ENCODE measurements around the gene ZFYVE9.
"Not testable (repeated sequence)": the region's sequence is repeated elsewhere in the genome, so short reads cannot be mapped to it uniquely, and the experiment has no call there.

ZFYVE9 gene

GRCh38 chr1:52179073-52179472 lies 37.2 kb downstream of the ZFYVE9 start:
- DNase-seq (ENCODE audit: low read depth), result no peak

GRCh38 chr1:52180176-52180575 lies 38.3 kb downstream of the ZFYVE9 start:
- DNase-seq (ENCODE audit: low read depth), result no peak
- H3K9ac ChIP-seq (ENCODE audit: low read length), result no peak overlapping the region
- H3K9me3 ChIP-seq (ENCODE audit: control insufficient read depth, low read length), result no peaks in the 10 kb centered on the region
- H3K27me3 ChIP-seq (replicated peaks; ENCODE audit: control insufficient read depth, insufficient read depth, low read length), result no peaks in the 10 kb centered on the region
- no peaks in the 10 kb centered on the region for H3K36me3 ChIP-seq (ENCODE audit: control insufficient read depth, insufficient read depth, low read length, severe bottlenecking)
- peaks cover 4% of the 10 kb centered on the region for H3K4me1 ChIP-seq (ENCODE audit: control insufficient read depth, insufficient read depth, low read length)
- no peak overlapping the region for H3K4me3 ChIP-seq (ENCODE audit: low read length)

More at GRCh38 chr1:52179073-52179472, 37.2 kb downstream of the ZFYVE9 start:
- Histone ChIP-seq H3K27me3 (replicated peaks; ENCODE audit: control insufficient read depth, insufficient read depth, low read length) (no peaks in the 10 kb centered on the region), H3K9me3 (ENCODE audit: control insufficient read depth, low read length) (no peaks in the 10 kb centered on the region), H3K4me1 (ENCODE audit: control insufficient read depth, insufficient read depth, low read length) (peaks cover 4% of the 10 kb centered on the region), H3K36me3 (ENCODE audit: control insufficient read depth, insufficient read depth, low read length, severe bottlenecking) (no peaks in the 10 kb centered on the region), H3K9ac (ENCODE audit: low read length) (no peak overlapping the region), H3K4me3 (ENCODE audit: low read length) (no peak overlapping the region)

GRCh38 chr1:52181759-52182158 lies 39.9 kb downstream of the ZFYVE9 start:
- DNase-seq (ENCODE audit: low read depth), result not testable (repeated sequence)

GRCh38 chr1:52182328-52182727 lies 40.4 kb downstream of the ZFYVE9 start:
- not testable (repeated sequence) for H3K9me3 ChIP-seq (ENCODE audit: control insufficient read depth, low read length); H3K27me3 ChIP-seq (replicated peaks; ENCODE audit: control insufficient read depth, insufficient read depth, low read length); DNase-seq (ENCODE audit: low read depth); H3K9ac ChIP-seq (ENCODE audit: low read length); H3K36me3 ChIP-seq (ENCODE audit: control insufficient read depth, insufficient read depth, low read length, severe bottlenecking); H3K4me3 ChIP-seq (ENCODE audit: low read length)
- peaks cover 16% of the 10 kb centered on the region for H3K4me1 ChIP-seq (ENCODE audit: control insufficient read depth, insufficient read depth, low read length)

More at GRCh38 chr1:52181759-52182158, 39.9 kb downstream of the ZFYVE9 start:
- not testable (repeated sequence) for H3K9me3 ChIP-seq (ENCODE audit: control insufficient read depth, low read length); H3K9ac ChIP-seq (ENCODE audit: low read length); H3K4me3 ChIP-seq (ENCODE audit: low read length); H3K27me3 ChIP-seq (replicated peaks; ENCODE audit: control insufficient read depth, insufficient read depth, low read length); H3K36me3 ChIP-seq (ENCODE audit: control insufficient read depth, insufficient read depth, low read length, severe bottlenecking)
- H3K4me1 ChIP-seq (ENCODE audit: control insufficient read depth, insufficient read depth, low read length), result peaks cover 12% of the 10 kb centered on the region

GRCh38 chr1:52182874-52183400 lies 41.0 kb downstream of the ZFYVE9 start:
- no peaks in the 10 kb centered on the region for H3K36me3 ChIP-seq (ENCODE audit: control insufficient read depth, insufficient read depth, low read length, severe bottlenecking)

GRCh38 chr1:52186449-52186848 lies 44.6 kb downstream of the ZFYVE9 start:
- H3K27me3 ChIP-seq (replicated peaks; ENCODE audit: control insufficient read depth, insufficient read depth, low read length), result no peaks in the 10 kb centered on the region
- no peak overlapping the region for H3K4me3 ChIP-seq (ENCODE audit: low read length)
- no peaks in the 10 kb centered on the region for H3K36me3 ChIP-seq (ENCODE audit: control insufficient read depth, insufficient read depth, low read length, severe bottlenecking)
- no peaks in the 10 kb centered on the region for H3K9me3 ChIP-seq (ENCODE audit: control insufficient read depth, low read length)
- peaks cover 16% of the 10 kb centered on the region for H3K4me1 ChIP-seq (ENCODE audit: control insufficient read depth, insufficient read depth, low read length)
- H3K9ac ChIP-seq (ENCODE audit: low read length), result no peak overlapping the region
- no peak for DNase-seq (ENCODE audit: low read depth)

More at GRCh38 chr1:52182874-52183400, 41.0 kb downstream of the ZFYVE9 start:
- Histone ChIP-seq H3K9ac (ENCODE audit: low read length) (no peak overlapping the region), H3K9me3 (ENCODE audit: control insufficient read depth, low read length) (no peaks in the 10 kb centered on the region), H3K27me3 (replicated peaks; ENCODE audit: control insufficient read depth, insufficient read depth, low read length) (no peaks in the 10 kb centered on the region), H3K4me1 (ENCODE audit: control insufficient read depth, insufficient read depth, low read length) (peaks cover 16% of the 10 kb centered on the region), H3K4me3 (ENCODE audit: low read length) (no peak overlapping the region)
- no peak for DNase-seq (ENCODE audit: low read depth)

- Histone ChIP-seq H3K9ac (ENCODE audit: low read length) (no peak overlapping the region), H3K4me3 (ENCODE audit: low read length) (no peak overlapping the region), H3K9me3 (ENCODE audit: control insufficient read depth, low read length) (no peaks in the 10 kb centered on the region), H3K36me3 (ENCODE audit: control insufficient read depth, insufficient read depth, low read length, severe bottlenecking) (no peaks in the 10 kb centered on the region), H3K4me1 (ENCODE audit: control insufficient read depth, insufficient read depth, low read length) (peaks cover 12% of the 10 kb centered on the region), H3K27me3 (replicated peaks; ENCODE audit: control insufficient read depth, insufficient read depth, low read length) (no peaks in the 10 kb centered on the region)
- no peak for DNase-seq (ENCODE audit: low read depth)
Measured at GRCh38 chr1:52189898-52190480, 48.1 kb downstream of the ZFYVE9 start.

GRCh38 chr1:52190500-52191252 lies 48.8 kb downstream of the ZFYVE9 start:
- H3K36me3 ChIP-seq (ENCODE audit: control insufficient read depth, insufficient read depth, low read length, severe bottlenecking), result no peaks in the 10 kb centered on the region
- H3K9ac ChIP-seq (ENCODE audit: low read length), result no peak overlapping the region
- H3K4me1 ChIP-seq (ENCODE audit: control insufficient read depth, insufficient read depth, low read length), result peaks cover 12% of the 10 kb centered on the region
- H3K4me3 ChIP-seq (ENCODE audit: low read length), result no peak overlapping the region
- H3K27me3 ChIP-seq (replicated peaks; ENCODE audit: control insufficient read depth, insufficient read depth, low read length), result no peaks in the 10 kb centered on the region
- no peak for DNase-seq (ENCODE audit: low read depth)
- H3K9me3 ChIP-seq (ENCODE audit: control insufficient read depth, low read length), result no peaks in the 10 kb centered on the region

GRCh38 chr1:52191395-52191965 lies 49.6 kb downstream of the ZFYVE9 start:
- DNase-seq (ENCODE audit: low read depth), result no peak
- Histone ChIP-seq H3K36me3 (ENCODE audit: control insufficient read depth, insufficient read depth, low read length, severe bottlenecking) (no peaks in the 10 kb centered on the region), H3K4me3 (ENCODE audit: low read length) (no peak overlapping the region)

GRCh38 chr1:52192024-52192423 lies 50.1 kb downstream of the ZFYVE9 start:
- Histone ChIP-seq H3K36me3 (ENCODE audit: control insufficient read depth, insufficient read depth, low read length, severe bottlenecking) (no peaks in the 10 kb centered on the region), H3K9me3 (ENCODE audit: control insufficient read depth, low read length) (no peaks in the 10 kb centered on the region), H3K9ac (ENCODE audit: low read length) (no peak overlapping the region), H3K4me3 (ENCODE audit: low read length) (no peak overlapping the region), H3K4me1 (ENCODE audit: control insufficient read depth, insufficient read depth, low read length) (peaks cover 1% of the 10 kb centered on the region), H3K27me3 (replicated peaks; ENCODE audit: control insufficient read depth, insufficient read depth, low read length) (no peaks in the 10 kb centered on the region)
- no peak for DNase-seq (ENCODE audit: low read depth)

More at GRCh38 chr1:52191395-52191965, 49.6 kb downstream of the ZFYVE9 start:
- Histone ChIP-seq H3K9me3 (ENCODE audit: control insufficient read depth, low read length) (no peaks in the 10 kb centered on the region), H3K27me3 (replicated peaks; ENCODE audit: control insufficient read depth, insufficient read depth, low read length) (no peaks in the 10 kb centered on the region), H3K4me1 (ENCODE audit: control insufficient read depth, insufficient read depth, low read length) (peaks cover 6% of the 10 kb centered on the region), H3K9ac (ENCODE audit: low read length) (no peak overlapping the region)

GRCh38 chr1:52192436-52192835 lies 50.5 kb downstream of the ZFYVE9 start:
- Histone ChIP-seq H3K9ac (ENCODE audit: low read length) (no peak overlapping the region), H3K4me3 (ENCODE audit: low read length) (no peak overlapping the region), H3K27me3 (replicated peaks; ENCODE audit: control insufficient read depth, insufficient read depth, low read length) (no peaks in the 10 kb centered on the region), H3K9me3 (ENCODE audit: control insufficient read depth, low read length) (no peaks in the 10 kb centered on the region), H3K36me3 (ENCODE audit: control insufficient read depth, insufficient read depth, low read length, severe bottlenecking) (no peaks in the 10 kb centered on the region), H3K4me1 (ENCODE audit: control insufficient read depth, insufficient read depth, low read length) (no peaks in the 10 kb centered on the region)
- DNase-seq (ENCODE audit: low read depth), result no peak

Measured in adipocyte (in vitro differentiated cells).